Neural crest cell (in vitro differentiated cells): ENCODE data around the gene SESN1. TPM values are rescaled to one million over a fixed set of nuclear protein-coding genes. Genes with fewer than 3 reads are reported as not detected.

Experiments
- DNase-seq: peaks from one replicate; pipeline ENCODE4 v3.0.0; 2021; ENCODE audit warnings: low read depth, mixed read lengths, low spot score
- H3K27ac Mint-ChIP-seq: one replicate; pipeline ENCODE4 v1.8.0; 2021; ENCODE audit warnings: mild to moderate bottlenecking, mixed read lengths; ENCODE audit not compliant: unreplicated experiment
- H3K27me3 Mint-ChIP-seq: 2 replicates; pipeline ENCODE4 v1.8.0; 2021; ENCODE audit warnings: low read depth, mild to moderate bottlenecking, mixed read lengths
- H3K36me3 Mint-ChIP-seq: 2 replicates; pipeline ENCODE4 v1.8.0; 2021; ENCODE audit warnings: low read depth, mild to moderate bottlenecking, mixed read lengths
- H3K4me1 Mint-ChIP-seq: 2 replicates; pipeline ENCODE4 v1.8.0; 2021; ENCODE audit warnings: mixed read lengths
- H3K4me3 Mint-ChIP-seq: one replicate; pipeline ENCODE4 v1.8.0; 2021; ENCODE audit warnings: mild to moderate bottlenecking, mixed read lengths
- H3K9me3 Mint-ChIP-seq: 2 replicates; pipeline ENCODE4 v1.8.0; 2021; ENCODE audit warnings: mixed read lengths
- CTCF ChIP-seq: fragments of 200-600 bp; sonication (generic); conservative IDR thresholded peaks from 2 replicates; pipeline ENCODE4 v1.5.0; 2021; ENCODE audit warnings: antibody characterized with exemption, mild to moderate bottlenecking
- total RNA-seq: library from RNA; stranded (reverse); gene quantifications from 2 replicates; pipeline ENCODE4 v1.2.1, GENCODE V29; 2021

Gene SESN1
- total RNA-seq, 1 donor from 2014 or later, result 11.5 TPM

- no peak overlapping the region for H3K4me3 Mint-ChIP-seq
- H3K4me1 Mint-ChIP-seq, result peaks cover 34% of the 10 kb centered on the region
- no peak for TF ChIP-seq CTCF
- no peak for DNase-seq
- H3K27ac Mint-ChIP-seq, result no peak overlapping the region
- H3K9me3 Mint-ChIP-seq, result peaks cover 7% of the 10 kb centered on the region
- peaks cover 7% of the 10 kb centered on the region for H3K36me3 Mint-ChIP-seq
- H3K27me3 Mint-ChIP-seq, result no peaks in the 10 kb centered on the region
Measured at GRCh38 chr6:109052018-109052651, 42.5 kb downstream of the SESN1 start.

GRCh38 chr6:109051301-109052017 lies 43.2 kb downstream of the SESN1 start:
- H3K4me1 Mint-ChIP-seq, result peaks cover 34% of the 10 kb centered on the region
- no peak for DNase-seq
- no peak overlapping the region for H3K4me3 Mint-ChIP-seq
- peaks cover 7% of the 10 kb centered on the region for H3K9me3 Mint-ChIP-seq
- no peaks in the 10 kb centered on the region for H3K27me3 Mint-ChIP-seq
- peaks cover 7% of the 10 kb centered on the region for H3K36me3 Mint-ChIP-seq
- no peak overlapping the region for H3K27ac Mint-ChIP-seq
- TF ChIP-seq CTCF, result no peak

DNA sequence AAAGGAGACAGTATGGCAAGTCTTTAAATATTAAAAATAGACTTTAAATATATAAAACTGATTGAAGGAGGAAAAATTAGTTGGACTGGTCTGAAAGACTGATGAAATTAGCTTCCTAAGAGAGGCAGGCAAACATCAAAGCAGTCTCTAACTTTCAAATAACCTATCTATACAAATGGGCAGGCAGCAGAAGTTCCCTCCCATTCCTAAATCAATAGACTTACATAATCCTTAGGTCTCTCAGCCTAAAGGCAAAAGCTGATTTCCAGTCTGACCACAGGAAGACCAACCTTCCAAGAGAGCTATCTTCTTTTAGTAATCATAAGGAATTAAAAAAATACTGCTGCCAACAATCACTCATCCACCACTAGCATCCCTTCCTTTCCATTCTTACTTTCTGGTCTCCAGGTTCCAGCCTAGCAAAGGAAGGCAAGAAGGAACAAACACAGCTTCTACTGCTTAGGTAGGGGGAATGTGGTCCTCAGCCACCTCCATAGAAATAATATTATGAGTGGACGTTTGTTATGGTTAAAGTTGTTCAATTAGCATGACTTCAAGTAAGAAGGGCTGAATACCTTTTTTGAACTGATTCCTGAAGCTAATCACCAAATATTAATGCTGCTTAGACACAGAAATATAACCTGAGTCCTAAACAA lies 44.1 kb downstream of the SESN1 start:
- H3K9me3 Mint-ChIP-seq, result peaks cover 9% of the 10 kb centered on the region
- no peak for TF ChIP-seq CTCF
- H3K36me3 Mint-ChIP-seq, result peaks cover 9% of the 10 kb centered on the region
- peaks cover 34% of the 10 kb centered on the region for H3K4me1 Mint-ChIP-seq
- no peak overlapping the region for H3K27ac Mint-ChIP-seq
- no peaks in the 10 kb centered on the region for H3K27me3 Mint-ChIP-seq
- no peak overlapping the region for H3K4me3 Mint-ChIP-seq
- no peak for DNase-seq

DNA sequence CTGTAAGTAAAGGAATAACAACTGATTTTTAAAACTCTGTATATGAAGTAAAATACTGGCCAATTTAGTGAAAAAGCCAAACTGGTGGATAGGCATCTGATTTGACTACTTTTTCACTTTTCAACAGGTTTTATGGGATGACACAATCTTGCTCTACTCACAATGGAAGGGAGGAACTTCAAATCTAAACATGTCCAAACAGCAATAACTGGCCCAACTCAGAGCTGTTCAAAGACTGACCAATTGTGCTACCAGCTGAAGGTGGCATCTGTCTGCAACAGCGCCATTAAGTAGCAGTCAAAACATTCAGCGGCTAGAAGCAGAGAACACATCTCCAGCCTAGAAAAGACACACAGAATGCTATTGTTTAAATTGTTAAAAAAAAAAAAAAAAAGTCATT lies 44.6 kb downstream of the SESN1 start:
- no peak overlapping the region for H3K4me3 Mint-ChIP-seq
- peaks cover 34% of the 10 kb centered on the region for H3K4me1 Mint-ChIP-seq
- no peaks in the 10 kb centered on the region for H3K27me3 Mint-ChIP-seq

More for the DNA sequence above, 44.6 kb downstream of the SESN1 start:
- TF ChIP-seq CTCF, result no peak
- Mint-ChIP-seq H3K27ac (no peak overlapping the region), H3K9me3 (peaks cover 14% of the 10 kb centered on the region), H3K36me3 (peaks cover 14% of the 10 kb centered on the region)
- no peak for DNase-seq
